Memory B cell (primary cell): ENCODE measurements around the gene LRRC47.

ENCODE experiments used
- ATAC-seq: fragments of 150-1000 bp; cut with Tn5 transposase; 2 replicates; pipeline ENCODE4 v1.10.0; 2021; ENCODE audit warnings: low read depth, mild to moderate bottlenecking, moderate library complexity
- DNase-seq, 2 donors: peaks; one replicate each; pipeline ENCODE4 v3.0.0; 2022; ENCODE audit warnings: low spot score in 2 of 2
- H3K27ac Mint-ChIP-seq: one replicate; pipeline ENCODE4 v1.8.0; 2022; ENCODE audit warnings: mild to moderate bottlenecking, moderate library complexity, mixed read lengths
- H3K27me3 Mint-ChIP-seq: one replicate; pipeline ENCODE4 v1.8.0; 2022; ENCODE audit warnings: mixed read lengths
- H3K36me3 Mint-ChIP-seq: one replicate; pipeline ENCODE4 v1.8.0; 2022; ENCODE audit warnings: mild to moderate bottlenecking, mixed read lengths
- H3K4me1 Mint-ChIP-seq: one replicate; pipeline ENCODE4 v1.8.0; 2022; ENCODE audit warnings: mixed read lengths
- H3K4me3 Mint-ChIP-seq: one replicate; pipeline ENCODE4 v1.8.0; 2022; ENCODE audit warnings: mild to moderate bottlenecking, moderate library complexity, mixed read lengths
- H3K9me3 Mint-ChIP-seq: one replicate; pipeline ENCODE4 v1.8.0; 2022; ENCODE audit warnings: mixed read lengths

The LRRC47 gene

GRCh38 chr1:3736131-3736561, 60.2 kb downstream of the LRRC47 start:
- no peaks in the 10 kb centered on the region for H3K9me3 Mint-ChIP-seq
- no peak overlapping the region for H3K27ac Mint-ChIP-seq
- H3K27me3 Mint-ChIP-seq: no peaks in the 10 kb centered on the region
- H3K4me3 Mint-ChIP-seq: no peak overlapping the region
- H3K36me3 Mint-ChIP-seq: peaks cover 2% of the 10 kb centered on the region
- no peak for DNase-seq
- H3K4me1 Mint-ChIP-seq: no peaks in the 10 kb centered on the region
- ATAC-seq: no peak

- DNase-seq: no peak
- Mint-ChIP-seq H3K36me3 (peaks cover 2% of the 10 kb centered on the region), H3K27ac (no peak overlapping the region), H3K9me3 (no peaks in the 10 kb centered on the region), H3K27me3 (peaks cover 2% of the 10 kb centered on the region), H3K4me3 (no peak overlapping the region), H3K4me1 (no peaks in the 10 kb centered on the region)
- no peak for ATAC-seq
Observed at GRCh38 chr1:3735688-3736087, 60.6 kb downstream of the LRRC47 start.

GRCh38 chr1:3735027-3735681, 61.1 kb downstream of the LRRC47 start:
- DNase-seq (no peak), ATAC-seq (peak; percentile 38)
- no peak overlapping the region for H3K4me3 Mint-ChIP-seq
- peaks cover 2% of the 10 kb centered on the region for H3K27me3 Mint-ChIP-seq
- H3K36me3 Mint-ChIP-seq: peaks cover 2% of the 10 kb centered on the region
- H3K4me1 Mint-ChIP-seq: no peaks in the 10 kb centered on the region
- H3K9me3 Mint-ChIP-seq: no peaks in the 10 kb centered on the region
- H3K27ac Mint-ChIP-seq: no peak overlapping the region

GRCh38 chr1:3734602-3735001, 61.7 kb downstream of the LRRC47 start:
- ATAC-seq (no peak), DNase-seq (no peak)
- no peak overlapping the region for H3K4me3 Mint-ChIP-seq
- H3K9me3 Mint-ChIP-seq: no peaks in the 10 kb centered on the region
- H3K36me3 Mint-ChIP-seq: peaks cover 2% of the 10 kb centered on the region
- H3K27me3 Mint-ChIP-seq: peaks cover 2% of the 10 kb centered on the region
- H3K27ac Mint-ChIP-seq: no peak overlapping the region
- no peaks in the 10 kb centered on the region for H3K4me1 Mint-ChIP-seq

GRCh38 chr1:3733883-3734589, 62.3 kb downstream of the LRRC47 start:
- peaks cover 2% of the 10 kb centered on the region for H3K36me3 Mint-ChIP-seq
- H3K4me3 Mint-ChIP-seq: no peak overlapping the region
- no peaks in the 10 kb centered on the region for H3K9me3 Mint-ChIP-seq
- H3K27ac Mint-ChIP-seq: no peak overlapping the region
- peaks cover 2% of the 10 kb centered on the region for H3K27me3 Mint-ChIP-seq
- ATAC-seq (no peak), DNase-seq (no peak)
- H3K4me1 Mint-ChIP-seq: no peaks in the 10 kb centered on the region

GRCh38 chr1:3733094-3733882, 63.0 kb downstream of the LRRC47 start:
- H3K4me1 Mint-ChIP-seq: no peaks in the 10 kb centered on the region
- peaks cover 5% of the 10 kb centered on the region for H3K27me3 Mint-ChIP-seq
- ATAC-seq: no peak
- H3K36me3 Mint-ChIP-seq: peaks cover 2% of the 10 kb centered on the region
- no peak for DNase-seq
- H3K4me3 Mint-ChIP-seq: no peak overlapping the region
- no peaks in the 10 kb centered on the region for H3K9me3 Mint-ChIP-seq
- no peak overlapping the region for H3K27ac Mint-ChIP-seq

GRCh38 chr1:3732434-3733093, 63.7 kb downstream of the LRRC47 start:
- no peak overlapping the region for H3K4me3 Mint-ChIP-seq
- ATAC-seq (no peak), DNase-seq (no peak)
- H3K4me1 Mint-ChIP-seq: no peaks in the 10 kb centered on the region
- H3K27me3 Mint-ChIP-seq: peaks cover 5% of the 10 kb centered on the region
- no peaks in the 10 kb centered on the region for H3K9me3 Mint-ChIP-seq
- peaks cover 2% of the 10 kb centered on the region for H3K36me3 Mint-ChIP-seq
- no peak overlapping the region for H3K27ac Mint-ChIP-seq

- Mint-ChIP-seq H3K36me3 (peaks cover 2% of the 10 kb centered on the region), H3K27me3 (peaks cover 5% of the 10 kb centered on the region), H3K4me3 (no peak overlapping the region), H3K9me3 (no peaks in the 10 kb centered on the region), H3K27ac (no peak overlapping the region), H3K4me1 (no peaks in the 10 kb centered on the region)
- ATAC-seq (no peak), DNase-seq (no peak)
Observed at GRCh38 chr1:3731583-3732433, 64.5 kb downstream of the LRRC47 start.

- Mint-ChIP-seq H3K27ac (no peak overlapping the region), H3K4me1 (peaks cover 3% of the 10 kb centered on the region), H3K4me3 (no peak overlapping the region), H3K36me3 (no peaks in the 10 kb centered on the region), H3K27me3 (peaks cover 14% of the 10 kb centered on the region), H3K9me3 (no peaks in the 10 kb centered on the region)
- ATAC-seq (no peak), DNase-seq (no peak)
Observed at GRCh38 chr1:3730543-3731247, 65.6 kb downstream of the LRRC47 start.

GRCh38 chr1:3729594-3730542, 66.4 kb downstream of the LRRC47 start:
- peaks cover 7% of the 10 kb centered on the region for H3K4me1 Mint-ChIP-seq
- ATAC-seq (no peak), DNase-seq (no peak)
- no peak overlapping the region for H3K4me3 Mint-ChIP-seq
- no peaks in the 10 kb centered on the region for H3K9me3 Mint-ChIP-seq
- H3K36me3 Mint-ChIP-seq: peaks cover 2% of the 10 kb centered on the region
- H3K27me3 Mint-ChIP-seq: peaks cover 18% of the 10 kb centered on the region
- H3K27ac Mint-ChIP-seq: no peak overlapping the region
